Measurements from ENCODE around the gene YAP1. TPM values are rescaled to one million over a fixed set of nuclear protein-coding genes. Genes with fewer than 3 reads are reported as not detected.

The YAP1 gene
- total RNA-seq, 1 donor from 2014 or later = 112 TPM

- intact Hi-C loops (cut with DNase I) = no loop called here
- ATAC-seq = no peak
- DNase-seq (ENCODE audit: low spot score) = no peak
Measured at GRCh38 chr11:102226702-102227490, 116.6 kb downstream of the YAP1 start.

- no peak for ATAC-seq
Measured at GRCh38 chr11:102229510-102230123, 119.4 kb downstream of the YAP1 start.

GRCh38 chr11:102230186-102230585 is 119.9 kb downstream of the YAP1 start:
- intact Hi-C loops (cut with DNase I) = no loop called here
- no peak for DNase-seq (ENCODE audit: low spot score)
- no peak for ATAC-seq

More at GRCh38 chr11:102229510-102230123, 119.4 kb downstream of the YAP1 start:
- no peak for DNase-seq (ENCODE audit: low spot score)
- intact Hi-C loops (cut with DNase I) = no loop called here

- no peak for ATAC-seq
- DNase-seq (ENCODE audit: low spot score) = no peak
- intact Hi-C loops (cut with DNase I) = no loop called here
Measured at GRCh38 chr11:102230911-102231310, 120.7 kb downstream of the YAP1 start.

- DNase-seq (ENCODE audit: low spot score) (no peak), ATAC-seq (peak; percentile 21)
- intact Hi-C loops (cut with DNase I) = no loop called here
Measured at GRCh38 chr11:102234779-102235439, 124.7 kb downstream of the YAP1 start.

GRCh38 chr11:102237096-102237735 is 127.0 kb downstream of the YAP1 start:
- DNase-seq (ENCODE audit: low spot score) (no peak), ATAC-seq (peak; percentile 58)
- intact Hi-C loops (cut with DNase I) = no loop called here

GRCh38 chr11:102238391-102238821 is 128.2 kb downstream of the YAP1 start:
- intact Hi-C loops (cut with DNase I) = no loop called here
- ATAC-seq (no peak), DNase-seq (ENCODE audit: low spot score) (no peak)

GRCh38 chr11:102239448-102239847 is 129.2 kb downstream of the YAP1 start:
- no peak for DNase-seq (ENCODE audit: low spot score)

GRCh38 chr11:102239911-102240310 is 129.7 kb downstream of the YAP1 start:
- intact Hi-C loops (cut with DNase I) = no loop called here
- ATAC-seq (no peak), DNase-seq (ENCODE audit: low spot score) (no peak)

More at GRCh38 chr11:102239448-102239847, 129.2 kb downstream of the YAP1 start:
- no peak for ATAC-seq
- intact Hi-C loops (cut with DNase I) = no loop called here

- ATAC-seq (no peak), DNase-seq (ENCODE audit: low spot score) (no peak)
- intact Hi-C loops (cut with DNase I) = no loop called here
Measured at GRCh38 chr11:102240502-102240901, 130.3 kb downstream of the YAP1 start.

GRCh38 chr11:102241026-102241425 is 130.8 kb downstream of the YAP1 start:
- DNase-seq (ENCODE audit: low spot score) (no peak), ATAC-seq (no peak)
- intact Hi-C loops (cut with DNase I) = no loop called here

GRCh38 chr11:102243399-102243884 is 133.2 kb downstream of the YAP1 start:
- no peak for DNase-seq (ENCODE audit: low spot score)
- intact Hi-C loops (cut with DNase I) = no loop called here
- ATAC-seq = no peak

GRCh38 chr11:102244681-102245409 is 134.6 kb downstream of the YAP1 start:
- DNase-seq (ENCODE audit: low spot score) = no peak
- ATAC-seq = no peak
- intact Hi-C loops (cut with DNase I) = loop anchor here (5.0 kb wide), 1 partner anchor 1658 kb away; no protein-coding TSS in a partner anchor

- intact Hi-C loops (cut with DNase I) = no loop called here
- DNase-seq (ENCODE audit: low spot score) (no peak), ATAC-seq (no peak)
Measured at GRCh38 chr11:102251423-102251822, 141.2 kb downstream of the YAP1 start.

- intact Hi-C loops (cut with DNase I) = no loop called here
- peak; percentile 51 for ATAC-seq
Measured at GRCh38 chr11:102252339-102252891, 142.2 kb downstream of the YAP1 start.

GRCh38 chr11:102253020-102253715 is 142.9 kb downstream of the YAP1 start:
- ATAC-seq (peak; percentile 31), DNase-seq (ENCODE audit: low spot score) (no peak)
- intact Hi-C loops (cut with DNase I) = no loop called here

More at GRCh38 chr11:102252339-102252891, 142.2 kb downstream of the YAP1 start:
- no peak for DNase-seq (ENCODE audit: low spot score)

- intact Hi-C loops (cut with DNase I) = no loop called here
- DNase-seq (ENCODE audit: low spot score) (no peak), ATAC-seq (no peak)
Measured at GRCh38 chr11:102254047-102254446, 143.8 kb downstream of the YAP1 start.

GRCh38 chr11:102256251-102256650 is 146.0 kb downstream of the YAP1 start:
- DNase-seq (ENCODE audit: low spot score) (no peak), ATAC-seq (no peak)
- intact Hi-C loops (cut with DNase I) = no loop called here

Measured in sciatic nerve (tissue), 2 donors.